K562 (cell line): ENCODE measurements around the gene GPR176. TPM values are rescaled to one million over a fixed set of nuclear protein-coding genes. Genes with fewer than 3 reads are reported as not detected.
A peak's percentile ranks its signal among the peaks of the same experiment; 100 is the strongest.

Experiments used
- CREB3L1 ChIP-seq: fragments of 450-650 bp; IDR thresholded peaks from 2 replicates; pipeline ENCODE4 v1.6.1; 2014; ENCODE audit warnings: low read depth, mild to moderate bottlenecking, moderate library complexity, borderline replicate concordance
- EP400 ChIP-seq: fragments of 450-650 bp; IDR thresholded peaks from 2 replicates; pipeline ENCODE4 v1.6.1; 2017; ENCODE audit warnings: antibody characterized with exemption, mild to moderate bottlenecking, moderate library complexity
- MNT ChIP-seq, 2 experiments: fragments of 450-650 bp; conservative IDR thresholded peaks; 2 replicates each; pipeline ENCODE4 v1.6.1; 2017; ENCODE audit warnings: mild to moderate bottlenecking in 2 of 2, moderate library complexity in 2 of 2
- MYC ChIP-seq, 2 experiments: fragments of 250-450 bp in 1 of 2; sonication (Bioruptor Pico) in 1 of 2; IDR thresholded peaks; 2 replicates each; pipeline versions ENCODE4 v1.5.1 to v1.6.1; 2012 to 2021; ENCODE audit warnings: low read depth in 2 of 2, borderline replicate concordance in 1 of 2, improper control_type of control experiment in 1 of 2, low read length in 1 of 2, mild to moderate bottlenecking in 1 of 2, moderate library complexity in 1 of 2
- PHF20 ChIP-seq: fragments of 450-650 bp; IDR thresholded peaks from 2 replicates; pipeline ENCODE4 v1.6.1; 2018; ENCODE audit not compliant: partially characterized antibody
- RBM25 ChIP-seq: fragments of 200-400 bp; formaldehyde crosslinking; IDR thresholded peaks from 2 replicates; pipeline ENCODE4 v1.6.1; 2018; ENCODE audit warnings: low read length, low read depth, moderate library complexity; ENCODE audit not compliant: severe bottlenecking
- SMARCA4 ChIP-seq: fragments of 450-650 bp; IDR thresholded peaks from 2 replicates; pipeline ENCODE4 v1.6.1; 2016
- SMARCE1 ChIP-seq: fragments of 450-650 bp; IDR thresholded peaks from 2 replicates; pipeline ENCODE4 v1.7.1; 2016; ENCODE audit warnings: mild to moderate bottlenecking
- ZBTB40 ChIP-seq, 2 experiments: fragments of 450-650 bp in 1 of 2; sonication (generic) in 1 of 2; formaldehyde crosslinking in 1 of 2; IDR thresholded peaks; 2 replicates each; pipeline versions ENCODE4 v1.7.1 to v1.9.0; 2016 to 2022; ENCODE audit warnings: inconsistent platforms in 1 of 2, mild to moderate bottlenecking in 1 of 2, missing genetic modification reagents in 1 of 2
- ZFX ChIP-seq: sonication (generic); formaldehyde crosslinking; IDR thresholded peaks from 2 replicates; pipeline ENCODE4 v1.8.0; 2022; ENCODE audit warnings: mild to moderate bottlenecking, missing genetic modification reagents, moderate library complexity
- ZNF217 ChIP-seq: sonication (generic); formaldehyde crosslinking; IDR thresholded peaks from 2 replicates; pipeline ENCODE4 v1.8.0; 2022; ENCODE audit warnings: mild to moderate bottlenecking, missing genetic modification reagents
- ZNF239 ChIP-seq: fragments of 250-450 bp; sonication (Bioruptor Pico); IDR thresholded peaks from 2 replicates; pipeline ENCODE4 v1.4.0; 2020; ENCODE audit warnings: mild to moderate bottlenecking
- ZNF717 ChIP-seq: fragments of 250-450 bp; sonication (Bioruptor Pico); IDR thresholded peaks from 2 replicates; pipeline ENCODE4 v1.5.0; 2021
- ZNF778 ChIP-seq: fragments of 450-650 bp; formaldehyde crosslinking; IDR thresholded peaks from 2 replicates; pipeline ENCODE4 v1.4.0; 2020; ENCODE audit warnings: mild to moderate bottlenecking, moderate library complexity
- ZZZ3 ChIP-seq: fragments of 450-650 bp; IDR thresholded peaks from 2 replicates; pipeline ENCODE4 v1.6.1; 2016; ENCODE audit warnings: antibody characterized with exemption, mild to moderate bottlenecking, moderate library complexity
- polyA plus RNA-seq, 8 experiments: library from polyadenylated mRNA; depleted of rRNA in 4 of 8; stranded (reverse) in 5 of 8; unstranded in 3 of 8; fragments of >200 nt; fragmentation: Nextera tagmentation in 2 of 8; fragmentation: Illumina TruSeq in 1 of 8; extraction: Ambion mirVana in 2 of 8; extraction: Trizol in 1 of 8; gene quantifications; 2 replicates each; pipeline versions ENCODE4 v1.2.1 to v1.2.3, GENCODE V29; 2011 to 2014; ENCODE audit warnings: inconsistent platforms in 1 of 8, missing spikeins in 1 of 8
- total RNA-seq, 7 experiments: library from RNA; depleted of rRNA in 6 of 7; stranded (reverse); fragments of >200 nt in 6 of 7; fragmentation: Illumina TruSeq in 2 of 7; extraction: Trizol in 2 of 7; gene quantifications; 2 replicates each; pipeline versions ENCODE4 v1.2.1 to v1.2.3, GENCODE V29; 2011 to 2021; ENCODE audit warnings: low replicate concordance in 1 of 7

The GPR176 gene
- total and polyA plus RNA-seq, 9 of the 15 experiments (the other 6 are each of a cell fraction or from before 2014, with no cell fraction given), result 0.03 to 1.2 (median 0.76) TPM

GRCh38 chr15:39934397-39935071, 14.5 kb upstream of the GPR176 start (continued):
- TF ChIP-seq ZNF778 (CRISPR knock-in tag), result no peak
- peak; percentile 5 for TF ChIP-seq PHF20
- peak; percentile 9; the same call in 1 of the 2 replicates for TF ChIP-seq EP400
- TF ChIP-seq RBM25, result no peak
- peak in 1 of 2 experiments; percentile 17; a peak in 1 of 4 replicates for TF ChIP-seq MNT (conservative IDR thresholded peaks at IDR 0.05)
- TF ChIP-seq SMARCA4, result peak; percentile 38; the same call in 1 of the 2 replicates
- TF ChIP-seq CREB3L1, result peak; percentile 44; the same call in 1 of the 2 replicates
- TF ChIP-seq SMARCE1, result 0 out of 2 replicates have a peak, but pooled peaks have one; percentile 35
- TF ChIP-seq ZNF717 (CRISPR knock-in tag), result no peak
- TF ChIP-seq ZNF239 (CRISPR knock-in tag), result no peak
- TF ChIP-seq ZNF217 (CRISPR knock-in tag), result no peak
- peak; percentile 53 for TF ChIP-seq ZFX (CRISPR knock-in tag)
- TF ChIP-seq ZBTB40 (IDR thresholded peaks at IDR 0.05), result peak; percentile 30; the same call in 1 of the 2 replicates
- TF ChIP-seq ZBTB40 (CRISPR knock-in tag; IDR thresholded peaks at IDR 0.05), result no peak
- no peak for TF ChIP-seq MYC (IDR thresholded peaks at IDR 0.05; ENCODE audit: low read depth, low read length)
- TF ChIP-seq MYC (CRISPR knock-in tag; IDR thresholded peaks at IDR 0.05; ENCODE audit: borderline replicate concordance, low read depth), result 0 out of 2 replicates have a peak, but pooled peaks have one; percentile 29
- peak; percentile 53; the same call in 1 of the 2 replicates for TF ChIP-seq ZZZ3
- TF ChIP-seq, all 486 proteins: peak for 16
